IMR-90 (cell line): ENCODE data around the gene REPS1. TPM values are rescaled to one million over a fixed set of nuclear protein-coding genes. Genes with fewer than 3 reads are reported as not detected.

ENCODE experiments used
- ATAC-seq: fragments of 200-7000 bp; cut with Tn5 transposase; 2 replicates; pipeline ENCODE4 v1.9.1; 2020; ENCODE audit warnings: low read depth, mild to moderate bottlenecking, moderate library complexity
- BruUV-seq: library from RNA; stranded (reverse); fragments of 400-500 nt; replicated peaks from 2 replicates; lab custom pipeline; 2021; lab: Mats Ljungman, UMichigan
- CTCF ChIA-PET: fragments of 300-600 bp; formaldehyde crosslinking; extraction: SDS; loops from one replicate; lab custom pipeline; 2021; ENCODE audit warnings: antibody characterized with exemption; lab: Yijun Ruan, JAX
- POLR2A ChIA-PET: fragments of 300-600 bp; sonication (Branson Sonifier 250); formaldehyde crosslinking; loops from one replicate; lab custom pipeline; 2022; ENCODE audit warnings: antibody characterized with exemption; ENCODE audit not compliant: unreplicated experiment; lab: Charles Lee
- DNase-seq: peaks from one replicate; pipeline ENCODE4 v3.0.0; 2013
- H2AFZ ChIP-seq: replicated peaks from 2 replicates; pipeline ENCODE3; 2013; ENCODE audit warnings: low read length, mild to moderate bottlenecking; ENCODE audit not compliant: poor library complexity
- H2AK5ac ChIP-seq: 2 replicates; pipeline ENCODE4 v1.6.1; 2013; ENCODE audit warnings: low read depth, low read length, inconsistent platforms
- H2AK9ac ChIP-seq: replicated peaks from 2 replicates; pipeline ENCODE3; 2013; ENCODE audit warnings: mild to moderate bottlenecking, low read depth, low read length, moderate library complexity; ENCODE audit not compliant: poor library complexity
- H2BK120ac ChIP-seq: 2 replicates; pipeline ENCODE4 v1.6.1; 2013; ENCODE audit warnings: low read depth, low read length, inconsistent platforms
- H2BK15ac ChIP-seq: 3 replicates; pipeline ENCODE4 v1.6.1; 2013; ENCODE audit warnings: low read depth, low read length, inconsistent platforms
- H2BK20ac ChIP-seq: 2 replicates; pipeline ENCODE4 v1.6.1; 2013; ENCODE audit warnings: low read depth, mild to moderate bottlenecking, inconsistent platforms, low read length, moderate library complexity
- H2BK5ac ChIP-seq: 2 replicates; pipeline ENCODE4 v1.6.1; 2013; ENCODE audit warnings: mild to moderate bottlenecking, low read depth, low read length, inconsistent platforms; ENCODE audit not compliant: poor library complexity, severe bottlenecking
- H3K14ac ChIP-seq: replicated peaks from 2 replicates; pipeline ENCODE4 v1.6.1; 2013; ENCODE audit warnings: low read depth, low read length, inconsistent platforms
- H3K18ac ChIP-seq: 2 replicates; pipeline ENCODE4 v1.6.1; 2013; ENCODE audit warnings: low read depth, low read length, control low read depth
- H3K23ac ChIP-seq: 2 replicates; pipeline ENCODE4 v1.6.1; 2013; ENCODE audit warnings: low read depth, low read length, inconsistent platforms
- H3K27ac ChIP-seq: 2 replicates; pipeline ENCODE4 v1.5.1; 2013; ENCODE audit warnings: mild to moderate bottlenecking, control low read depth, low read length; ENCODE audit not compliant: insufficient read depth
- H3K27me3 ChIP-seq: 2 replicates; pipeline ENCODE4 v1.6.1; 2013; ENCODE audit warnings: low read length; ENCODE audit not compliant: control insufficient read depth, insufficient read depth
- H3K36me3 ChIP-seq: 2 replicates; pipeline ENCODE4 v1.6.1; 2013; ENCODE audit warnings: low read length, mixed read lengths; ENCODE audit not compliant: control insufficient read depth, insufficient read depth
- H3K4ac ChIP-seq: 2 replicates; pipeline ENCODE4 v1.6.1; 2013; ENCODE audit warnings: low read depth, low read length, inconsistent platforms
- H3K4me1 ChIP-seq: 2 replicates; pipeline ENCODE4 v1.6.1; 2013; ENCODE audit warnings: low read length, mixed read lengths; ENCODE audit not compliant: control insufficient read depth, insufficient read depth
- H3K4me2 ChIP-seq: 2 replicates; pipeline ENCODE4 v1.6.1; 2013; ENCODE audit warnings: low read depth, mild to moderate bottlenecking, control low read depth, low read length, moderate library complexity
- H3K4me3 ChIP-seq: 2 replicates; pipeline ENCODE4 v1.5.1; 2013; ENCODE audit warnings: low read depth, mild to moderate bottlenecking, control low read depth, low read length, moderate library complexity; ENCODE audit not compliant: insufficient read depth
- H3K56ac ChIP-seq: 2 replicates; pipeline ENCODE4 v1.6.1; 2013; ENCODE audit warnings: low read length, inconsistent platforms; ENCODE audit not compliant: insufficient read depth; ENCODE audit errors: extremely low read depth
- H3K79me1 ChIP-seq, 2 experiments: 2 replicates each; pipeline ENCODE4 v1.6.1; 2013; ENCODE audit warnings: low read length in 2 of 2, inconsistent platforms in 1 of 2, low read depth in 1 of 2
- H3K9ac ChIP-seq: 2 replicates; pipeline ENCODE4 v1.6.1; 2013; ENCODE audit warnings: low read depth, low read length, control low read depth
- H3K9me1 ChIP-seq: 2 replicates; pipeline ENCODE4 v1.6.1; 2013; ENCODE audit warnings: low read length, inconsistent platforms; ENCODE audit not compliant: insufficient read depth
- H3K9me3 ChIP-seq: 2 replicates; pipeline ENCODE4 v1.6.1; 2013; ENCODE audit warnings: low read length; ENCODE audit not compliant: control insufficient read depth, insufficient read depth
- H4K20me1 ChIP-seq: 2 replicates; pipeline ENCODE4 v1.6.1; 2013; ENCODE audit warnings: low read length, inconsistent platforms; ENCODE audit not compliant: insufficient read depth
- H4K5ac ChIP-seq: 2 replicates; pipeline ENCODE4 v1.6.1; 2013; ENCODE audit warnings: mild to moderate bottlenecking, low read depth, low read length, control low read depth
- H4K8ac ChIP-seq, 2 experiments: 2 replicates each; pipeline ENCODE4 v1.6.1; 2013; ENCODE audit warnings: low read depth in 2 of 2, low read length in 2 of 2, control low read depth in 1 of 2, inconsistent platforms in 1 of 2
- H4K91ac ChIP-seq: 2 replicates; pipeline ENCODE4 v1.6.1; 2013; ENCODE audit warnings: low read depth, low read length, inconsistent platforms; ENCODE audit not compliant: insufficient read depth
- BHLHE40 ChIP-seq: fragments of 150-350 bp; IDR thresholded peaks from 2 replicates; pipeline ENCODE4 v1.6.1; 2016; ENCODE audit warnings: mild to moderate bottlenecking, low read depth, low read length
- CEBPB ChIP-seq: IDR thresholded peaks from 2 replicates; pipeline ENCODE4 v1.6.1; 2012; ENCODE audit warnings: low read depth, low read length, improper control_type of control experiment
- CHD1 ChIP-seq: IDR thresholded peaks from 2 replicates; pipeline ENCODE4 v1.6.1; 2012; ENCODE audit warnings: low read depth, low read length, improper control_type of control experiment
- FOS ChIP-seq: fragments of 150-350 bp; IDR thresholded peaks from 2 replicates; pipeline ENCODE4 v1.6.1; 2016; ENCODE audit warnings: low read depth, low read length
- MAZ ChIP-seq: IDR thresholded peaks from 2 replicates; pipeline ENCODE4 v1.6.1; 2012; ENCODE audit warnings: low read depth, mild to moderate bottlenecking, low read length, improper control_type of control experiment, moderate library complexity, borderline replicate concordance
- MXI1 ChIP-seq: IDR thresholded peaks from 2 replicates; pipeline ENCODE4 v1.6.1; 2012; ENCODE audit warnings: low read depth, mild to moderate bottlenecking, low read length, moderate library complexity, borderline replicate concordance
- NFE2L2 ChIP-seq: fragments of 150-350 bp; IDR thresholded peaks from 2 replicates; pipeline ENCODE4 v1.6.1; 2016; ENCODE audit warnings: low read depth, mild to moderate bottlenecking, low read length
- POLR2A ChIP-seq: IDR thresholded peaks from 2 replicates; pipeline ENCODE4 v1.6.1; 2012; ENCODE audit warnings: mild to moderate bottlenecking, low read depth, low read length
- RAD21 ChIP-seq: IDR thresholded peaks from 2 replicates; pipeline ENCODE4 v1.6.1; 2012; ENCODE audit warnings: low read length, improper control_type of control experiment
- RCOR1 ChIP-seq: IDR thresholded peaks from 2 replicates; pipeline ENCODE4 v1.6.1; 2012; ENCODE audit warnings: mild to moderate bottlenecking, low read length, improper control_type of control experiment; ENCODE audit not compliant: insufficient replicate concordance
- RFX5 ChIP-seq: IDR thresholded peaks from 2 replicates; pipeline ENCODE4 v1.8.0; 2012; ENCODE audit warnings: low read depth, mild to moderate bottlenecking, low read length, moderate library complexity
- SMC3 ChIP-seq: fragments of 150-350 bp; IDR thresholded peaks from 2 replicates; pipeline ENCODE4 v1.6.1; 2016; ENCODE audit warnings: low read depth, mild to moderate bottlenecking, antibody characterized with exemption, low read length, moderate library complexity
- WGBS, 2 experiments: methylation state at CpG; one replicate each; pipeline versions ENCODE4 v1.1.5 to v1.1.7; 2013; ENCODE audit warnings: missing lambda C conversion rate in 2 of 2; ENCODE audit not compliant: insufficient read length in 1 of 2; ENCODE audit errors: extremely low coverage in 2 of 2; 5-methylcytosine and 5-hydroxymethylcytosine counted together
- dilution Hi-C: fragments of 300-500 bp; cut with HindIII; formaldehyde crosslinking; loops from one replicate; pipeline ENCODE4 v1.14.3; 2018; ENCODE audit warnings: low sequenced_read_pairs; ENCODE audit not compliant: unreplicated experiment
- in situ Hi-C: fragments of 300-500 bp; cut with MboI; formaldehyde crosslinking; loops from 3 replicates; pipeline ENCODE4 v1.14.3; 2019; ENCODE audit warnings: low sequenced_read_pairs, inconsistent platforms, mixed read lengths
- intact Hi-C: fragments of 100-400 bp; cut with micrococcal nuclease; formaldehyde crosslinking; loops from 2 replicates; pipeline ENCODE4 v1.10.0; 2022
- polyA plus RNA-seq, 3 experiments: library from polyadenylated mRNA; depleted of rRNA; stranded (reverse); fragments of >200 nt; gene quantifications; 2 replicates each; pipeline ENCODE4 v1.2.3, GENCODE V29; 2012; ENCODE audit warnings: low replicate concordance in 1 of 3
- total RNA-seq: library from RNA; depleted of rRNA; stranded (reverse); fragments of >200 nt; gene quantifications from 2 replicates; pipeline ENCODE4 v1.2.3, GENCODE V29; 2012
- TF ChIP-seq, protein P1 (sequence below): conservative IDR thresholded peaks from 2 replicates; pipeline ENCODE4 v1.5.1; 2012; ENCODE audit warnings: mild to moderate bottlenecking, low read depth, low read length, improper control_type of control experiment
- TF ChIP-seq, protein P2 (sequence below): fragments of 150-350 bp; IDR thresholded peaks from 2 replicates; pipeline ENCODE4 v1.6.1; 2016; ENCODE audit warnings: low read depth, mild to moderate bottlenecking, low read length, moderate library complexity, borderline replicate concordance

The REPS1 gene
- total and polyA plus RNA-seq, 2 of the 4 experiments (the other 2 are of a cell fraction): 21.9 to 24.2 TPM

DNA sequence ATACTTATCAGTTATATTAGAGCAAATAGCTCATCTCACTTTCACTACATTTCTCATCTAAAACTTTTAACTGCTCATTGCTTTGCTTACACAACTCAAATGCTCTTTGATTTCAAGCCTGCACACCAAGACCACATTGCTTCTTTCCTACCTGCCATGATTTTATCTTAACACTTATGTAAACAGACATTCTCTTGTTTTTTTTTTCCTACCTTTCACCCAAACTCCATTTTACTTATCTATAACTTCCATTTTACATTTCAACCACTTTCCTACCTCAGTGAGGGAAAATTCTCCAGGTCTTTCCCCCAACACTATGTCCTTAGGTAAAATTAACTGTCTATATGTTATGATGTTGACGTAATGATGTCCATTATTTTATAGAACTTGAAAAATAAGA lies 24.0 kb downstream of the REPS1 start:
- H4K20me1 ChIP-seq: no peaks in the 10 kb centered on the region
- H4K8ac ChIP-seq: no peak overlapping the region
- H3K27ac ChIP-seq: no peak overlapping the region
- in situ Hi-C loops (no loop called here), intact Hi-C loops (no loop called here), dilution Hi-C loops (no loop called here)
- CTCF ChIA-PET: no interaction called here
- POLR2A ChIA-PET: no interaction called here
- BruUV-seq: no TSS peak
- no peak overlapping the region for H4K5ac ChIP-seq
- no peaks in the 10 kb centered on the region for H3K27me3 ChIP-seq
- H3K9me1 ChIP-seq: no peaks in the 10 kb centered on the region
- no peaks in the 10 kb centered on the region for H3K9me3 ChIP-seq
- DNase-seq (no peak), ATAC-seq (no peak)
- no peak overlapping the region for H2BK120ac ChIP-seq
- no peak overlapping the region for H4K91ac ChIP-seq
- no peak overlapping the region for H3K4me2 ChIP-seq
- no peak overlapping the region for H2AK5ac ChIP-seq
- no peak overlapping the region for H3K9ac ChIP-seq
- H3K56ac ChIP-seq: no peak overlapping the region
- H2BK15ac ChIP-seq: no peak overlapping the region
- no peaks in the 10 kb centered on the region for H3K36me3 ChIP-seq
- no peak overlapping the region for H3K4me3 ChIP-seq
- no peak overlapping the region for H3K4ac ChIP-seq
- no peak overlapping the region for H2AK9ac ChIP-seq
- no peak overlapping the region for H2BK20ac ChIP-seq
- no CpG with 5 or more reads among the region's 1 CpG for WGBS, 2 experiments
- H3K23ac ChIP-seq: no peak overlapping the region
- no peak for TF ChIP-seq NFE2L2
- TF ChIP-seq, protein P1, sequence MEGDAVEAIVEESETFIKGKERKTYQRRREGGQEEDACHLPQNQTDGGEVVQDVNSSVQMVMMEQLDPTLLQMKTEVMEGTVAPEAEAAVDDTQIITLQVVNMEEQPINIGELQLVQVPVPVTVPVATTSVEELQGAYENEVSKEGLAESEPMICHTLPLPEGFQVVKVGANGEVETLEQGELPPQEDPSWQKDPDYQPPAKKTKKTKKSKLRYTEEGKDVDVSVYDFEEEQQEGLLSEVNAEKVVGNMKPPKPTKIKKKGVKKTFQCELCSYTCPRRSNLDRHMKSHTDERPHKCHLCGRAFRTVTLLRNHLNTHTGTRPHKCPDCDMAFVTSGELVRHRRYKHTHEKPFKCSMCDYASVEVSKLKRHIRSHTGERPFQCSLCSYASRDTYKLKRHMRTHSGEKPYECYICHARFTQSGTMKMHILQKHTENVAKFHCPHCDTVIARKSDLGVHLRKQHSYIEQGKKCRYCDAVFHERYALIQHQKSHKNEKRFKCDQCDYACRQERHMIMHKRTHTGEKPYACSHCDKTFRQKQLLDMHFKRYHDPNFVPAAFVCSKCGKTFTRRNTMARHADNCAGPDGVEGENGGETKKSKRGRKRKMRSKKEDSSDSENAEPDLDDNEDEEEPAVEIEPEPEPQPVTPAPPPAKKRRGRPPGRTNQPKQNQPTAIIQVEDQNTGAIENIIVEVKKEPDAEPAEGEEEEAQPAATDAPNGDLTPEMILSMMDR: no peak
- TF ChIP-seq MXI1: no peak
- TF ChIP-seq BHLHE40: no peak
- TF ChIP-seq MAZ: no peak
- TF ChIP-seq, protein P2, sequence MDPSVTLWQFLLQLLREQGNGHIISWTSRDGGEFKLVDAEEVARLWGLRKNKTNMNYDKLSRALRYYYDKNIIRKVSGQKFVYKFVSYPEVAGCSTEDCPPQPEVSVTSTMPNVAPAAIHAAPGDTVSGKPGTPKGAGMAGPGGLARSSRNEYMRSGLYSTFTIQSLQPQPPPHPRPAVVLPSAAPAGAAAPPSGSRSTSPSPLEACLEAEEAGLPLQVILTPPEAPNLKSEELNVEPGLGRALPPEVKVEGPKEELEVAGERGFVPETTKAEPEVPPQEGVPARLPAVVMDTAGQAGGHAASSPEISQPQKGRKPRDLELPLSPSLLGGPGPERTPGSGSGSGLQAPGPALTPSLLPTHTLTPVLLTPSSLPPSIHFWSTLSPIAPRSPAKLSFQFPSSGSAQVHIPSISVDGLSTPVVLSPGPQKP: no peak
- no peak for TF ChIP-seq FOS
- TF ChIP-seq RCOR1: no peak
- no peak for TF ChIP-seq CHD1
- no peak for TF ChIP-seq RAD21
- TF ChIP-seq POLR2A: no peak
- no peak for TF ChIP-seq CEBPB
- no peak for TF ChIP-seq RFX5
- TF ChIP-seq SMC3: no peak
- peaks cover 23 to 39% of the 10 kb centered on the region in 2 experiments for H3K79me1 ChIP-seq
- H3K18ac ChIP-seq: no peak overlapping the region
- H3K14ac ChIP-seq: no peak overlapping the region; the same call in 1 of the 2 replicates
- H3K4me1 ChIP-seq: no peaks in the 10 kb centered on the region
- no peak overlapping the region for H2AFZ ChIP-seq
- no peak overlapping the region for H2BK5ac ChIP-seq
